Stimulated activated CD4-positive, alpha-beta T cell treated with anti-CD3 and anti-CD28 coated beads, Interleukin-2, amount 100 ng/mL, for 48 hours (primary cell): Measurements from ENCODE around the gene KNTC1.
"Not testable (repeated sequence)": the region's sequence is repeated elsewhere in the genome, so short reads cannot be mapped to it uniquely, and the experiment has no call there.

Experiments used
- DNase-seq, 2 donors: peaks; one replicate each; pipeline ENCODE4 v3.0.0-alpha.2; 2020

KNTC1 gene

GRCh38 chr12:122563361-122563760 is 36.3 kb downstream of the KNTC1 start:
- no peak for DNase-seq

GRCh38 chr12:122566816-122567215 is 39.8 kb downstream of the KNTC1 start:
- not testable (repeated sequence) for DNase-seq

DNA sequence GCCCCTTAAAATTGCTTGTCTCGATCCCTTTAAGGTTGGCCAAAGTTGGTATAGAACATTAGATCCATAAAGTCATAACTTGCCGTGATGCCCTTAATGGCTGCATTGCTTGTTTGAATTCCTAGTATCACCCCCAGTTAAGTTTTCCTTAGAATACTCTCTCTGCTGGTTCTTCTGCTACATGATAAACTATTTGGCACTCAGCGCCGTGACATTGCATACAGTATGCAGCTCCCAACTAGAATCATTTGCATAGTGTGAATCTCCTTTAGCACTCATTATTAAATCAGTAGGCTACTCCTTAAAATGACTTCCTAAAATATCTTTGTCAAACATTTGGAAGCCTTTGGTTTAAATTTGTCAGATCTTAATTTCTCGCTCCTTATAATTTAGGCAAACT is 42.2 kb downstream of the KNTC1 start:
- DNase-seq, result no peak

GRCh38 chr12:122570006-122570405 is 43.0 kb downstream of the KNTC1 start:
- not testable (repeated sequence) for DNase-seq

DNA sequence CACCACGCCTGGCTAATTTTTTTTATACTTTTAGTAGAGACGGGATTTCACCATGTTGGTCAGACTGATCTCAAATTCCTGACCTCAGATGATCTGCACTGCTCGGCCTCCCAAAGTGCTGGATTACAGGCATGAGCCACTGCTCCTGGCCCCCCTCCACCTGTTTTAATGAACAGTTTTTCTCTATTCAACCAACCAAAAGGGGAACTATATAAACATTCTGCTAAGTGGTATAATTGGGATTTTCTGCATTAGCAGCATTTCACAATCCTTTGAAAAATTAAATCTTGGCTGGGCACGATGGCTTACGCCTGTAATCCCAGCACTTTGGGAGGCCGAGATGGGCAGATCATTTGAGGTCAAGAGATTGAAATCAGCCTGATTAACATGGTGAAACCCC is 44.8 kb downstream of the KNTC1 start:
- DNase-seq, result no peak

DNA sequence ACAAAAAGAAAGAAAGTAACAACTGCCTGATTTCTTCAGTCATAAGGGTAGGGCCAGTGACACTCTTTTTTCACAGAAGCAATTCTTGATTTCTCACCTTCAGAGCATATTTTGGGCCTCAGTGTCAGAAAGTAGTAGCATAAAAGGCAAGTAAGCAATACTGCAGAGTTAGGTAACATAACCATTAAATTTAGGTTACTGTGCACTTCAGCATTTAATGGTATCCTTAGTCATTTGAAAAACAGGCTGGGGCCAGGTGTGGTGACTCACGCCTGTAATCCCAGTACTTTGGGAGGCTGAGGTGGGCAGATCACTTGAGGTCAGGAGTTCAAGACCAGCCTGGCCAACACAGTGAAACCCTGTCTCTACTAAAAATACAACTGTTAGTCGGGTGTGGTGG is 56.2 kb downstream of the KNTC1 start:
- not testable (repeated sequence) for DNase-seq

DNA sequence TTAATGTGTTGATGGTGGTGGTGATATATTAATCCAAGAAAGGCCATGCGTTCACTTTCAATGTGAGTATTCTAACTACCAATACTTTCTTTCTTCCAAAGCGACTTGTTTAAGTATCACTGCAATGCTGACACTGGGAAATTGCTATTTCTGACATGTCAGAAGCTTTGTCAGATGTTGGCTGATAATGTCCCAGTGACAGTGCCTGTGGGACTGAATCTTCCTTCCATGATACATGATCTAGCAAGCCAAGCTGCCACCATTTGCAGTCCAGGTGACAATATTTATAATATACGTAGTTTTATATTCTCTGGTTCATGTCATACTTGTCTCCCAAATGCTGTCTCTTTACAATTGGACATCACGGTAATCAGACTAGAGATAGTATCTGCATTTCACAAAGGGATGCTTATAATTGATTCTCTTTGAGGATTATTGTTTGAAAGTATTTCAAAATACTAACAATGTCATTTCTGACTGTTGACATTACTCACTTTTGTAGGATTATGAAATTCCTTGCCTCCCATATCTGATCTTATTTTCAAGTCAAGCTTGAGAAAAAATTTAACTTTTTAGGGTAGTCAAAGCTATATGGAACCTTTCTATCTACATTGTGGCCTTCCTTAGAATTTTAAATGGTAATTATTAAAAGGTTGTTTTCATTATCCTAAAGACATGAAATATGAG is 57.3 kb downstream of the KNTC1 start:
- DNase-seq, result no peak

GRCh38 chr12:122590990-122591389 is 63.9 kb downstream of the KNTC1 start:
- no peak for DNase-seq

GRCh38 chr12:122591966-122592365 is 64.9 kb downstream of the KNTC1 start:
- not testable (repeated sequence) for DNase-seq

GRCh38 chr12:122592543-122592942 is 65.5 kb downstream of the KNTC1 start:
- not testable (repeated sequence) for DNase-seq

DNA sequence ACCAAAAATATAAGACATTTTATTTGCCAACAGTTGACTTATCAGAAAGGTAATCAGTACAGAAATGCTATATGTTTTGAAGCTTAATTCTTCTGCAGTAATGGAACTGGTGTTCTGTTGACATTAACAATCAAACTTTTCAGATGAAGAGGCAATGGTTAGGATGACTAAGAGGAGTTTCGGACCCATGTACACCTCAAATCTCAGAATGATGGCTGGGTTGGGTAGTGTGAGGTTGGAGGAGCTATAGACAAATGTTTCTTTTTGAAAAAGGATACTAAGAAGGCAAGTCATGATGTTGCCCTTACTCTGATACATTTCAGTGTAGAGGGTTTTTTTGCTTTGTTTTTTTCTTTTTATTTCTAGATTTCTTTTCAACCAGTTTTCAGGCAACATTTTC is 66.9 kb downstream of the KNTC1 start:
- no peak for DNase-seq

DNA sequence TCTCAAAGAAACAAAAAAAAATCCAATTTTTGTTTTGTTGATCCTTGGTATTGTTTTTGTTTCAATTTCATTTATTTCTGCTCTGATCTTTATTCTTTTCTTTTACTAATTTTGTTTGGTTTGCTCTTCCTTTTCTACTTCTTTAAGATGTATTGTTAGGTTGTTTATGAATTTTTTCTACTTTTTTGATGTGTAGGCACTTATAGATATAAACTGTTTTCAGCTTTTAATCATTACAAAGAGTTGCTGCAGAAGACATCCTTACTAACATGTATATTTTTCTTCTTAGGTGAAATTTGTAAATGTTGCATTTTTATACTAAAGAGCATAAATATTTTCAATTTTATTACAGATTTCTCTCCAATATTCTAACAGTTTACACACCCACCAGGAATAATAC is 69.8 kb downstream of the KNTC1 start:
- no peak for DNase-seq

- DNase-seq, result no peak
Observed at GRCh38 chr12:122602456-122602855, 75.4 kb downstream of the KNTC1 start.

- DNase-seq, result no peak
Observed at GRCh38 chr12:122604993-122605392, 77.9 kb downstream of the KNTC1 start.

DNA sequence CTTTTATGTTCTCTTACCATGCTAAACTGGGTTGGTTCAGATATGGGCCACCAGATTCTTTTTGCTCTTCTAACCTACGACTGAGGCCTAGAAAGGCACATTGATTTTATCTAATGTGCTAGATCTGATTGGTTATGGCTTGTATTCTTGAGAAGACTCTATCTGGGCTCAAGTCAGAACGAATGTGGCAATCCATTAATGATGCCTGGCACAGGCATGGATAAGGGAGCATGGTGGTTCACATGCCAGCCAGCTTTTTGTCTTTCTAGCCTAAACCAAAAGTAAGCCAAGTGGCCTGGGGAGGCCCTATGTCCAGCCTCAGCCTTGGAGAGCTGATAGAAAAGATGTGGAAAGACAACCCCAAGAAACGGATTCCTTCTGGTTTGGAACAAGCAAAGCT is 82.7 kb downstream of the KNTC1 start:
- DNase-seq, result no peak

GRCh38 chr12:122610207-122610606 is 83.2 kb downstream of the KNTC1 start:
- DNase-seq, result no peak

- no peak for DNase-seq
Observed at GRCh38 chr12:122610911-122611310, 83.9 kb downstream of the KNTC1 start.

- no peak for DNase-seq
Observed at GRCh38 chr12:122614839-122615238, 87.8 kb downstream of the KNTC1 start.

DNA sequence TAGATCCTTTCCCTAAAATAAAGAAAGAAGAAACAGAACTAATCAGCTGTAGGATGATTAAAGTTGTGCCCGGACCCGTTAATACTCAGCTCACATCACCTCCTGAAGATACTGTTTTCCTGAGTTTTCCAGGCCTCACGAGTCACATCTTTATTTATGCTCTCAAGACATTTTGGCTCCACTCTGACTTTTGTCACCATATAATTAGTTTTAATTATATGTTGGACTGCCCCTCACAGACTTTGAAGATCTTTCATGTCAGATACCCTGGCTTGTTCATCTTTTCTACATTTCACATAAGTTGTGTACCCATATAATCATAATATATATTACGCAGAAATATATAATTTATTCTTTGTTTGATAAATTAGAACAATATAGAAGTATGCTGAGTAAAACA is 88.7 kb downstream of the KNTC1 start:
- DNase-seq, result no peak

DNA sequence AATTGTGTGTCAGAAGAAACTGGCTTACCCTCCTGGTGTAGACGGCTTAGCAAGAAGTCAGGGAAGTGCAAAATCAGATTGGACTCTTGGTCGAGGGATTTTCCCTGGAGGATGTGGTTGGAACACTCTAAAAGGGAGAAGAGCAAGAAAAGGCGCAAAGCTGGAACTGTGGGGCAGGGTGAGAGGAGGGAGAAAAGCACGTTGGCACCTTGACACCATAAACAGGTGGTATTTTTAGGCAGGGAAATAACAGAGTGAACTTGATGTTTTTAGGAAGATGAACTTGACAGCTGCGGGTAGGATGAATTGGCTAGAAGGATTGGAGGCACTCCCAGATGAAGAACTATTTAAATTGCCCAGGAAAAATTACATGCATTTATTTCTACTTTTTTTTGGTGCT is 108.4 kb downstream of the KNTC1 start:
- no peak for DNase-seq

- no peak for DNase-seq
Observed at GRCh38 chr12:122643207-122643805, 116.3 kb downstream of the KNTC1 start.

GRCh38 chr12:122646517-122647217 is 119.6 kb downstream of the KNTC1 start:
- peak; percentile 14 to 23 for DNase-seq

GRCh38 chr12:122651520-122652224 is 124.6 kb downstream of the KNTC1 start:
- DNase-seq, result no peak

DNA sequence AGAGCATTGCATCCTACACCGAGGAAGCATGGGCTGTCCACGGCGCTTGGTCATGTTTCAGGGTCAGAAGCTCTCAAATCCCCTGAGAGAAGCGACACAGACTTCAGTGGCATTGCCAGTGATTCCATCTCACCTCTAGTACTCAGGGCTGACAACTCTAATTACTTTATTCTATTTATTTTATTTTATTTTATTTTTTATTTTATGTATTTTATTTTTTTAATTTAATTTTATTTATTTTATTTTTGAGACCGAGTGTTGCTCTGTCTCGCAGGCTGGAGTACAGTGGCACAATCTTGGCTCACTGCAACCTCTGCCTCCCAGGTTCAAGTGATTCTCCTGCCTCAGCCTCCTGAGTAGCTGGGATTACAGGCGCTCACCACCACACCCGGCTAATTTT is 126.2 kb downstream of the KNTC1 start:
- DNase-seq, result not testable (repeated sequence)
